HCT116 (cell line): ENCODE results near the gene RHCG. TPM values are rescaled to one million over a fixed set of nuclear protein-coding genes. Genes with fewer than 3 reads are reported as not detected.

Experiments used
- ATAC-seq: fragments of 200-7000 bp; cut with Tn5 transposase; 2 replicates; pipeline ENCODE4 v1.9.1; 2020; ENCODE audit warnings: mild to moderate bottlenecking, moderate library complexity
- BruUV-seq: library from RNA; stranded (reverse); fragments of 400-500 nt; replicated peaks from 2 replicates; lab custom pipeline; 2021; lab: Mats Ljungman, UMichigan
- CTCF ChIA-PET: fragments of 300-600 bp; sonication (Branson Sonifier 250); formaldehyde crosslinking; loops from one replicate; lab custom pipeline; 2021; ENCODE audit warnings: antibody characterized with exemption; lab: Charles Lee
- POLR2A ChIA-PET: fragments of 300-600, 350-600 bp; sonication (Branson Sonifier 250); formaldehyde crosslinking; loops from one replicate; lab custom pipeline; 2021; ENCODE audit warnings: antibody characterized with exemption; lab: Charles Lee
- RAD21 ChIA-PET, 2 experiments: fragments of 300-600 bp; sonication (Branson Sonifier 250); formaldehyde crosslinking; loops; one replicate each; lab custom pipeline; 2023; ENCODE audit warnings: low total read pairs in 2 of 2; ENCODE audit not compliant: uncharacterized antibody in 2 of 2, unreplicated experiment in 2 of 2, low non-redundant PET in 1 of 2; lab: Charles Lee
- DNase-seq: peaks from one replicate; pipeline ENCODE4 v3.0.0-alpha.2; 2010; ENCODE audit warnings: low read depth, low spot score
- H2AFZ ChIP-seq: fragments of 200-600 bp; shearing (Covaris generic), sonication (generic); 2 replicates; pipeline ENCODE4 v1.6.1; 2017; ENCODE audit warnings: low read depth, mixed run types, mixed read lengths, antibody characterized with exemption, low read length; ENCODE audit not compliant: poor library complexity, severe bottlenecking
- H3K27ac ChIP-seq: 2 replicates; pipeline ENCODE4 v1.5.1; 2012; ENCODE audit warnings: low read depth, low read length
- H3K27me3 ChIP-seq: fragments of 200-600 bp; sonication (generic); 2 replicates; pipeline ENCODE4 v1.6.1; 2016; ENCODE audit warnings: mixed run types, low read length, mixed read lengths; ENCODE audit not compliant: insufficient read depth
- H3K36me3 ChIP-seq, 2 experiments: fragments of 200-500 bp in 1 of 2; fragments of 200-600 bp in 1 of 2; sonication (Bioruptor generic) in 1 of 2; sonication (generic) in 1 of 2; 2 replicates each; pipeline versions ENCODE4 v1.5.1 to v1.6.1; 2014 to 2016; ENCODE audit warnings: low read length in 2 of 2, inconsistent platforms in 1 of 2, mixed read lengths in 1 of 2, mixed run types in 1 of 2; ENCODE audit not compliant: insufficient read depth in 2 of 2, control insufficient read depth in 1 of 2
- H3K4me1 ChIP-seq, 2 experiments: fragments of 200-600 bp in 1 of 2; sonication (generic) in 1 of 2; 2 replicates each; pipeline versions ENCODE4 v1.5.1 to v1.6.1; 2012 to 2017; ENCODE audit warnings: low read length in 2 of 2, inconsistent platforms in 1 of 2, mild to moderate bottlenecking in 1 of 2, mixed read lengths in 1 of 2, mixed run types in 1 of 2, moderate library complexity in 1 of 2; ENCODE audit not compliant: insufficient read depth in 2 of 2, control insufficient read depth in 1 of 2
- H3K4me2 ChIP-seq: fragments of 200-600 bp; sonication (generic); 2 replicates; pipeline ENCODE4 v1.6.1; 2017; ENCODE audit warnings: mixed run types, low read length, mixed read lengths
- H3K4me3 ChIP-seq, 2 experiments: fragments of 200-600 bp in 1 of 2; sonication (generic) in 1 of 2; replicated peaks in 1 of 2; 2 replicates each; pipeline ENCODE4 v1.5.1; 2011 to 2016; ENCODE audit warnings: low read length in 2 of 2, control low read depth in 1 of 2, low read depth in 1 of 2, mild to moderate bottlenecking in 1 of 2, mixed read lengths in 1 of 2, mixed run types in 1 of 2
- H3K79me2 ChIP-seq: fragments of 200-600 bp; sonication (generic); 2 replicates; pipeline ENCODE4 v1.6.1; 2017; ENCODE audit warnings: mild to moderate bottlenecking, mixed run types, low read length, moderate library complexity, mixed read lengths; ENCODE audit not compliant: insufficient read depth
- H3K9ac ChIP-seq: fragments of 200-600 bp; sonication (generic); 2 replicates; pipeline ENCODE4 v1.6.1; 2016; ENCODE audit warnings: low read length, mixed read lengths
- H3K9me2 ChIP-seq: fragments of 200-600 bp; sonication (generic), shearing (Covaris generic); 2 replicates; pipeline ENCODE4 v1.6.1; 2017; ENCODE audit warnings: mixed run types, mild to moderate bottlenecking, moderate library complexity; ENCODE audit not compliant: insufficient read depth
- H3K9me3 ChIP-seq, 2 experiments: fragments of 200-500 bp in 1 of 2; fragments of 200-600 bp in 1 of 2; sonication (Bioruptor generic) in 1 of 2; sonication (generic) in 1 of 2; 2 replicates each; pipeline ENCODE4 v1.6.1; 2014 to 2017; ENCODE audit warnings: low read length in 2 of 2, mixed read lengths in 2 of 2, inconsistent platforms in 1 of 2, low read depth in 1 of 2, mild to moderate bottlenecking in 1 of 2, mixed run types in 1 of 2, moderate library complexity in 1 of 2; ENCODE audit not compliant: control insufficient read depth in 1 of 2, insufficient read depth in 1 of 2
- H4K20me1 ChIP-seq: fragments of 200-600 bp; sonication (generic), shearing (Covaris generic); 2 replicates; pipeline ENCODE4 v1.6.1; 2017; ENCODE audit warnings: mixed run types, mild to moderate bottlenecking, moderate library complexity; ENCODE audit not compliant: insufficient read depth
- CTCF ChIP-seq, 3 experiments: fragments of 200-600 bp in 1 of 3; sonication (generic) in 1 of 3; IDR thresholded peaks in 2 of 3; conservative IDR thresholded peaks in 1 of 3; 2 replicates each; pipeline ENCODE4 v1.5.1; 2012 to 2017; ENCODE audit warnings: low read depth in 2 of 3, low read length in 2 of 3, antibody characterized with exemption in 1 of 3, borderline replicate concordance in 1 of 3, control low read depth in 1 of 3, mild to moderate bottlenecking in 1 of 3, mixed read lengths in 1 of 3, mixed run types in 1 of 3, moderate library complexity in 1 of 3; ENCODE audit not compliant: insufficient read depth in 1 of 3
- EGR1 ChIP-seq: IDR thresholded peaks from 2 replicates; pipeline ENCODE4 v1.6.1; 2012; ENCODE audit warnings: low read depth
- EZH2 ChIP-seq: fragments of 200-600 bp; sonication (generic); IDR thresholded peaks from 2 replicates; pipeline ENCODE4 v1.6.1; 2017; ENCODE audit warnings: antibody characterized with exemption, mixed run types
- FOSL1 ChIP-seq: IDR thresholded peaks from 2 replicates; pipeline ENCODE4 v1.6.1; 2012; ENCODE audit warnings: low read depth
- POLR2A ChIP-seq: IDR thresholded peaks from 2 replicates; pipeline ENCODE4 v1.7.0; 2011; ENCODE audit warnings: borderline replicate concordance; ENCODE audit not compliant: insufficient read depth, insufficient read length; ENCODE audit errors: extremely low read depth
- POLR2AphosphoS5 ChIP-seq: IDR thresholded peaks from 2 replicates; pipeline ENCODE4 v1.6.1; 2011; ENCODE audit warnings: mild to moderate bottlenecking, low read depth, low read length, moderate library complexity
- REST ChIP-seq: IDR thresholded peaks from 2 replicates; pipeline ENCODE4 v1.6.1; 2012; ENCODE audit warnings: low read depth
- SIN3A ChIP-seq: IDR thresholded peaks from 2 replicates; pipeline ENCODE4 v1.6.1; 2012; ENCODE audit warnings: low read depth
- SP1 ChIP-seq: IDR thresholded peaks from 2 replicates; pipeline ENCODE4 v1.6.1; 2012; ENCODE audit warnings: low read depth
- SRF ChIP-seq: IDR thresholded peaks from 2 replicates; pipeline ENCODE4 v1.6.1; 2012; ENCODE audit warnings: low read depth
- TCF7L2 ChIP-seq: IDR thresholded peaks from 2 replicates; pipeline ENCODE4 v1.7.0; 2011; ENCODE audit warnings: borderline replicate concordance, inconsistent platforms; ENCODE audit not compliant: insufficient read depth, insufficient read length; ENCODE audit errors: extremely low read depth
- ZFX ChIP-seq: fragments of 450-650 bp; IDR thresholded peaks from 2 replicates; pipeline ENCODE4 v1.6.1; 2017
- ZNF274 ChIP-seq: fragments of 200-500 bp; sonication (Bioruptor generic); IDR thresholded peaks from 2 replicates; pipeline ENCODE4 v1.6.1; 2014; ENCODE audit warnings: mild to moderate bottlenecking, low read depth, low read length, inconsistent platforms
- intact Hi-C: fragments of 100-400 bp; cut with micrococcal nuclease; formaldehyde crosslinking; loops from 2 replicates; pipeline ENCODE4 v1.10.0; 2022
- total RNA-seq: library from RNA; stranded (reverse); gene quantifications from one replicate; pipeline ENCODE4 v1.2.1, GENCODE V29; 2021; ENCODE audit not compliant: unreplicated experiment
- TF ChIP-seq, protein P1 (sequence below): IDR thresholded peaks from 2 replicates; pipeline ENCODE4 v1.6.1; 2012
- TF ChIP-seq, protein P2 (sequence below): IDR thresholded peaks from 2 replicates; pipeline ENCODE4 v1.6.1; 2011; ENCODE audit warnings: mild to moderate bottlenecking, low read length, moderate library complexity; ENCODE audit not compliant: insufficient replicate concordance; ENCODE audit errors: extremely low read depth
- TF ChIP-seq, protein P3 (sequence below): IDR thresholded peaks from 2 replicates; pipeline ENCODE4 v1.6.1; 2012

RHCG gene
- total RNA-seq, 1 experiment from 2014 or later: not detected

GRCh38 chr15:89433686-89434085 is 62.7 kb downstream of the RHCG start:
- intact Hi-C loops: no loop called here
- H3K27me3 ChIP-seq: no peaks in the 10 kb centered on the region
- CTCF ChIA-PET: interaction anchor here (1.7 to 1.9 kb wide), 2 partner anchors 9 to 78 kb away, joined by 4 to 8 read pairs; no protein-coding TSS in a partner anchor

More at GRCh38 chr15:89433686-89434085, 62.7 kb downstream of the RHCG start:
- Histone ChIP-seq H2AFZ (no peak overlapping the region), H3K79me2 (no peaks in the 10 kb centered on the region), H3K27ac (no peak overlapping the region), H3K9me2 (no peaks in the 10 kb centered on the region), H4K20me1 (no peaks in the 10 kb centered on the region), H3K9ac (no peak overlapping the region), H3K9me3 (no peaks in the 10 kb centered on the region), H3K4me1 (peaks cover 4 to 21% of the 10 kb centered on the region in 2 experiments; a peak in 2 of 4 replicates), H3K4me3 (no peak overlapping the region), H3K4me2 (no peak overlapping the region), H3K36me3 (no peaks in the 10 kb centered on the region)
- no peak for TF ChIP-seq CTCF (IDR thresholded peaks at IDR 0.05 in 2 of 3, conservative IDR thresholded peaks at IDR 0.05 in 1 of 3; ENCODE audit: borderline replicate concordance in 1 of 3, insufficient read depth in 1 of 3, low read depth in 2 of 3, low read length in 2 of 3)
- TF ChIP-seq REST: no peak
- TF ChIP-seq, protein P1, sequence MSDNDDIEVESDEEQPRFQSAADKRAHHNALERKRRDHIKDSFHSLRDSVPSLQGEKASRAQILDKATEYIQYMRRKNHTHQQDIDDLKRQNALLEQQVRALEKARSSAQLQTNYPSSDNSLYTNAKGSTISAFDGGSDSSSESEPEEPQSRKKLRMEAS: no peak
- TF ChIP-seq POLR2A: no peak
- TF ChIP-seq ZFX: no peak
- TF ChIP-seq TCF7L2: no peak
- no peak for TF ChIP-seq SRF
- no peak for TF ChIP-seq POLR2AphosphoS5
- TF ChIP-seq, protein P2, sequence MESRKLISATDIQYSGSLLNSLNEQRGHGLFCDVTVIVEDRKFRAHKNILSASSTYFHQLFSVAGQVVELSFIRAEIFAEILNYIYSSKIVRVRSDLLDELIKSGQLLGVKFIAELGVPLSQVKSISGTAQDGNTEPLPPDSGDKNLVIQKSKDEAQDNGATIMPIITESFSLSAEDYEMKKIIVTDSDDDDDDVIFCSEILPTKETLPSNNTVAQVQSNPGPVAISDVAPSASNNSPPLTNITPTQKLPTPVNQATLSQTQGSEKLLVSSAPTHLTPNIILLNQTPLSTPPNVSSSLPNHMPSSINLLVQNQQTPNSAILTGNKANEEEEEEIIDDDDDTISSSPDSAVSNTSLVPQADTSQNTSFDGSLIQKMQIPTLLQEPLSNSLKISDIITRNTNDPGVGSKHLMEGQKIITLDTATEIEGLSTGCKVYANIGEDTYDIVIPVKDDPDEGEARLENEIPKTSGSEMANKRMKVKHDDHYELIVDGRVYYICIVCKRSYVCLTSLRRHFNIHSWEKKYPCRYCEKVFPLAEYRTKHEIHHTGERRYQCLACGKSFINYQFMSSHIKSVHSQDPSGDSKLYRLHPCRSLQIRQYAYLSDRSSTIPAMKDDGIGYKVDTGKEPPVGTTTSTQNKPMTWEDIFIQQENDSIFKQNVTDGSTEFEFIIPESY: no peak
- no peak for TF ChIP-seq ZNF274
- TF ChIP-seq, protein P3, sequence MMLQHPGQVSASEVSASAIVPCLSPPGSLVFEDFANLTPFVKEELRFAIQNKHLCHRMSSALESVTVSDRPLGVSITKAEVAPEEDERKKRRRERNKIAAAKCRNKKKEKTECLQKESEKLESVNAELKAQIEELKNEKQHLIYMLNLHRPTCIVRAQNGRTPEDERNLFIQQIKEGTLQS: no peak
- no peak for TF ChIP-seq SIN3A
- no peak for TF ChIP-seq EGR1
- TF ChIP-seq SP1: no peak
- no peak for TF ChIP-seq EZH2
- TF ChIP-seq FOSL1: no peak
- DNase-seq (no peak), ATAC-seq (no peak)
- no TSS peak for BruUV-seq
- RAD21 ChIA-PET: no interaction called here
- POLR2A ChIA-PET: interaction anchor here (0.6 to 0.7 kb wide), 2 partner anchors 8 to 80 kb away, joined by 3 to 4 read pairs; no protein-coding TSS in a partner anchor
